ENCODE measurements around the gene DARS1.
"Not testable (repeated sequence)": the region's sequence is repeated elsewhere in the genome, so short reads cannot be mapped to it uniquely, and the experiment has no call there.

The DARS1 gene

GRCh38 chr2:135882415-135882814, 103.0 kb downstream of the DARS1 start:
- Histone ChIP-seq H3K9ac (ENCODE audit: low read depth, low read length) (no peak overlapping the region), H3K4me3 (ENCODE audit: low read length) (no peak overlapping the region), H3K4me1 (ENCODE audit: insufficient read depth, low read length) (0 out of 2 replicates have a peak, but pooled peaks cover 3% of the 10 kb centered on the region), H3K27me3 (ENCODE audit: insufficient read depth, low read length) (no peaks in the 10 kb centered on the region), H3K36me3 (ENCODE audit: insufficient read depth, low read length) (no peaks in the 10 kb centered on the region), H3K9me3 (ENCODE audit: insufficient read depth, low read depth, low read length) (no peaks in the 10 kb centered on the region), H3K27ac (ENCODE audit: low read depth, low read length) (no peak overlapping the region)
- WGBS, result 74% methylated on average over 3 of the region's 3 CpGs

- Histone ChIP-seq H3K4me3 (ENCODE audit: low read length) (peak overlapping the region; percentile 78), H3K9ac (ENCODE audit: low read depth, low read length) (0 out of 2 replicates have a peak overlapping the region, but pooled peaks have one; percentile 2), H3K36me3 (ENCODE audit: insufficient read depth, low read length) (peaks cover 14% of the 10 kb centered on the region), H3K4me1 (ENCODE audit: insufficient read depth, low read length) (peaks cover 18% of the 10 kb centered on the region)
- WGBS, result 87% methylated on average over 15 of the region's 15 CpGs
- not testable (repeated sequence) for H3K9me3 ChIP-seq (ENCODE audit: insufficient read depth, low read depth, low read length); H3K27me3 ChIP-seq (ENCODE audit: insufficient read depth, low read length); H3K27ac ChIP-seq (ENCODE audit: low read depth, low read length)
These were observed 108.7 kb downstream of the DARS1 start for GRCh38 chr2:135876770-135877169.

- Histone ChIP-seq H3K4me1 (ENCODE audit: insufficient read depth, low read length) (peaks cover 18% of the 10 kb centered on the region), H3K27ac (ENCODE audit: low read depth, low read length) (peak within 1 kb of the TSS; percentile 92), H3K4me3 (ENCODE audit: low read length) (peak within 1 kb of the TSS; percentile 78), H3K36me3 (ENCODE audit: insufficient read depth, low read length) (peaks cover 20% of the 10 kb centered on the region), H3K9me3 (ENCODE audit: insufficient read depth, low read depth, low read length) (no peaks in the 10 kb centered on the region), H3K9ac (ENCODE audit: low read depth, low read length) (peak within 1 kb of the TSS; percentile 96), H3K27me3 (ENCODE audit: insufficient read depth, low read length) (no peaks in the 10 kb centered on the region)
- WGBS, result under 1% methylated on average over 71 of the region's 71 CpGs
These were observed 109.2 kb downstream of the DARS1 start, which contains the start of gene MCM6 for GRCh38 chr2:135876066-135876711. MCM6 (minus strand) TSS chr2:135876443; CDS start chr2:135876365, 78 bp downstream.

GRCh38 chr2:135875491-135876065, 109.8 kb downstream of the DARS1 start:
- peak overlapping the region; percentile 78 for H3K4me3 ChIP-seq (ENCODE audit: low read length)
- peak overlapping the region; percentile 92 for H3K27ac ChIP-seq (ENCODE audit: low read depth, low read length)
- peak overlapping the region; percentile 96 for H3K9ac ChIP-seq (ENCODE audit: low read depth, low read length)
- WGBS, result 2% methylated on average over 26 of the region's 26 CpGs
- peaks cover 18% of the 10 kb centered on the region for H3K4me1 ChIP-seq (ENCODE audit: insufficient read depth, low read length)
- H3K36me3 ChIP-seq (ENCODE audit: insufficient read depth, low read length), result peaks cover 26% of the 10 kb centered on the region
- no peaks in the 10 kb centered on the region for H3K27me3 ChIP-seq (ENCODE audit: insufficient read depth, low read length)
- no peaks in the 10 kb centered on the region for H3K9me3 ChIP-seq (ENCODE audit: insufficient read depth, low read depth, low read length)

GRCh38 chr2:135874777-135875365, 110.6 kb downstream of the DARS1 start:
- H3K27me3 ChIP-seq (ENCODE audit: insufficient read depth, low read length), result no peaks in the 10 kb centered on the region
- peak overlapping the region; percentile 96; the same call in 1 of the 2 replicates for H3K9ac ChIP-seq (ENCODE audit: low read depth, low read length)
- peaks cover 18% of the 10 kb centered on the region for H3K4me1 ChIP-seq (ENCODE audit: insufficient read depth, low read length)
- no peak overlapping the region for H3K27ac ChIP-seq (ENCODE audit: low read depth, low read length)
- no peaks in the 10 kb centered on the region for H3K9me3 ChIP-seq (ENCODE audit: insufficient read depth, low read depth, low read length)
- H3K36me3 ChIP-seq (ENCODE audit: insufficient read depth, low read length), result peaks cover 33% of the 10 kb centered on the region
- peak overlapping the region; percentile 78 for H3K4me3 ChIP-seq (ENCODE audit: low read length)
- WGBS, result 76% methylated on average over 18 of the region's 19 CpGs

GRCh38 chr2:135870571-135870970, 114.9 kb downstream of the DARS1 start:
- no peak overlapping the region for H3K9ac ChIP-seq (ENCODE audit: low read depth, low read length)
- peaks cover 75% of the 10 kb centered on the region for H3K36me3 ChIP-seq (ENCODE audit: insufficient read depth, low read length)
- no peak overlapping the region for H3K27ac ChIP-seq (ENCODE audit: low read depth, low read length)
- WGBS, result 90% methylated on average over 1 of the region's 1 CpG
- no peak overlapping the region for H3K4me3 ChIP-seq (ENCODE audit: low read length)
- no peaks in the 10 kb centered on the region for H3K9me3 ChIP-seq (ENCODE audit: insufficient read depth, low read depth, low read length)
- no peaks in the 10 kb centered on the region for H3K27me3 ChIP-seq (ENCODE audit: insufficient read depth, low read length)
- peaks cover 18% of the 10 kb centered on the region for H3K4me1 ChIP-seq (ENCODE audit: insufficient read depth, low read length)

GRCh38 chr2:135863233-135863632, 122.2 kb downstream of the DARS1 start:
- H3K4me3 ChIP-seq (ENCODE audit: low read length), result no peak overlapping the region
- H3K27me3 ChIP-seq (ENCODE audit: insufficient read depth, low read length), result no peaks in the 10 kb centered on the region
- WGBS, result 91% methylated on average over 6 of the region's 6 CpGs
- peaks cover 94% of the 10 kb centered on the region for H3K36me3 ChIP-seq (ENCODE audit: insufficient read depth, low read length)
- H3K4me1 ChIP-seq (ENCODE audit: insufficient read depth, low read length), result no peaks in the 10 kb centered on the region
- H3K9me3 ChIP-seq (ENCODE audit: insufficient read depth, low read depth, low read length), result no peaks in the 10 kb centered on the region
- H3K9ac ChIP-seq (ENCODE audit: low read depth, low read length), result no peak overlapping the region
- H3K27ac ChIP-seq (ENCODE audit: low read depth, low read length), result no peak overlapping the region

GRCh38 chr2:135862718-135863117, 122.7 kb downstream of the DARS1 start:
- H3K36me3 ChIP-seq (ENCODE audit: insufficient read depth, low read length), result peaks cover 95% of the 10 kb centered on the region
- H3K4me3 ChIP-seq (ENCODE audit: low read length), result no peak overlapping the region
- H3K27me3 ChIP-seq (ENCODE audit: insufficient read depth, low read length), result no peaks in the 10 kb centered on the region
- no peak overlapping the region for H3K9ac ChIP-seq (ENCODE audit: low read depth, low read length)
- WGBS, result 95% methylated on average over 4 of the region's 4 CpGs
- no peak overlapping the region for H3K27ac ChIP-seq (ENCODE audit: low read depth, low read length)
- H3K4me1 ChIP-seq (ENCODE audit: insufficient read depth, low read length), result no peaks in the 10 kb centered on the region
- H3K9me3 ChIP-seq (ENCODE audit: insufficient read depth, low read depth, low read length), result no peaks in the 10 kb centered on the region

Data from HUES64 (cell line).